Muscle of back (tissue), 13 donors: Measurements from ENCODE around the gene HNRNPLL. TPM values are rescaled to one million over a fixed set of nuclear protein-coding genes. Genes with fewer than 3 reads are reported as not detected.
"Not testable (repeated sequence)": the region's sequence is repeated elsewhere in the genome, so short reads cannot be mapped to it uniquely, and the experiment has no call there.

Source experiments
- DNase-seq, 3 donors: peaks; one replicate each; pipeline versions ENCODE4 v3.0.0 to v3.0.0-alpha.2; 2013
- long read RNA-seq, 9 donors: transcript quantifications; one replicate each; lab custom pipeline, GENCODE V29; 2026
- polyA plus RNA-seq, 10 donors: library from polyadenylated mRNA; unstranded; fragments of 120-200 nt; gene quantifications; one replicate each; pipeline ENCODE4 v1.2.1, GENCODE V29; 2013; ENCODE audit not compliant: insufficient read length in 10 of 10

HNRNPLL gene
- 10 to 100 TPM; 34.2 to 50.6 (median 38.6) TPM for polyA plus RNA-seq
- long read RNA-seq, donor 1, partial matches to known transcripts, result 9 of 14 reads
- long read RNA-seq, donor 1, other reads (novel, unspliced or antisense), result 5 of 14 reads
- long read RNA-seq, donor 2, partial matches to known transcripts, result 5 of 11 reads
- long read RNA-seq, donor 2, other reads (novel, unspliced or antisense), result 6 of 11 reads
- long read RNA-seq, donor 3, result 0 reads
- long read RNA-seq, donor 4, partial matches to known transcripts, result 10 of 10 reads
- long read RNA-seq, donor 4, other reads (novel, unspliced or antisense), result 0 of 10 reads
- long read RNA-seq, donor 5, result 0 reads
- long read RNA-seq, donor 6, partial matches to known transcripts, result 6 of 12 reads
- long read RNA-seq, donor 6, other reads (novel, unspliced or antisense), result 6 of 12 reads
- long read RNA-seq, donor 7, partial matches to known transcripts, result 7 of 15 reads
- long read RNA-seq, donor 7, other reads (novel, unspliced or antisense), result 8 of 15 reads
- long read RNA-seq, donor 8, partial matches to known transcripts, result 8 of 8 reads
- long read RNA-seq, donor 8, other reads (novel, unspliced or antisense), result 0 of 8 reads
- long read RNA-seq, donor 9, result 0 reads

GRCh38 chr2:38602732-38603401 is at the start of gene HNRNPLL:
Gene HNRNPLL, minus strand, starts transcription at chr2:38602928. Its CDS starts 302 bp downstream, at chr2:38602626.
- peak; percentile 97 to 99 (median 99) for DNase-seq

- no peak for DNase-seq
Measured at GRCh38 chr2:38650717-38651116, 48.0 kb upstream of the HNRNPLL start.

- no peak for DNase-seq
Measured at GRCh38 chr2:38650012-38650411, 47.3 kb upstream of the HNRNPLL start.

- no peak for DNase-seq
Measured at GRCh38 chr2:38649176-38649728, 46.5 kb upstream of the HNRNPLL start.

GRCh38 chr2:38648107-38648761 is 45.5 kb upstream of the HNRNPLL start:
- no peak for DNase-seq

- not testable (repeated sequence) for DNase-seq
Measured at GRCh38 chr2:38643683-38644511, 41.2 kb upstream of the HNRNPLL start.

- DNase-seq, result no peak
Measured at GRCh38 chr2:38643021-38643671, 40.4 kb upstream of the HNRNPLL start.

- not testable (repeated sequence) for DNase-seq
Measured at GRCh38 chr2:38642373-38643017, 39.8 kb upstream of the HNRNPLL start.

- no peak for DNase-seq
Measured at GRCh38 chr2:38636069-38636468, 33.3 kb upstream of the HNRNPLL start.

GRCh38 chr2:38635139-38635538 is 32.4 kb upstream of the HNRNPLL start:
- DNase-seq, result no peak

- no peak for DNase-seq
Measured at GRCh38 chr2:38634684-38635083, 32.0 kb upstream of the HNRNPLL start.

GRCh38 chr2:38633895-38634294 is 31.2 kb upstream of the HNRNPLL start:
- DNase-seq, result no peak

GRCh38 chr2:38632980-38633379 is 30.3 kb upstream of the HNRNPLL start:
- DNase-seq, result no peak

GRCh38 chr2:38631976-38632375 is 29.2 kb upstream of the HNRNPLL start:
- no peak for DNase-seq

GRCh38 chr2:38629684-38630083 is 27.0 kb upstream of the HNRNPLL start:
- DNase-seq, result no peak

GRCh38 chr2:38627391-38627790 is 24.7 kb upstream of the HNRNPLL start:
- DNase-seq, result no peak

- DNase-seq, result no peak
Measured at GRCh38 chr2:38626326-38627035, 23.8 kb upstream of the HNRNPLL start.

- no peak for DNase-seq
Measured at GRCh38 chr2:38622210-38622609, 19.5 kb upstream of the HNRNPLL start.

- no peak for DNase-seq
Measured at GRCh38 chr2:38621018-38621417, 18.3 kb upstream of the HNRNPLL start.
